NCI-H748 treated with DMSO at 0.1 percent for 48 hours (cell line): ENCODE data around the gene DUOX1.
"Not testable (repeated sequence)": the region's sequence is repeated elsewhere in the genome, so short reads cannot be mapped to it uniquely, and the experiment has no call there.

Experiments
- DNase-seq: peaks from one replicate; lab custom pipeline; 2025; lab: John Stamatoyannopoulos, UW

The DUOX1 gene

GRCh38 chr15:45121706-45122417, 7.9 kb upstream of the DUOX1 start:
- no peak for DNase-seq

GRCh38 chr15:45122719-45123118, 7.1 kb upstream of the DUOX1 start:
- DNase-seq, result no peak

DNA sequence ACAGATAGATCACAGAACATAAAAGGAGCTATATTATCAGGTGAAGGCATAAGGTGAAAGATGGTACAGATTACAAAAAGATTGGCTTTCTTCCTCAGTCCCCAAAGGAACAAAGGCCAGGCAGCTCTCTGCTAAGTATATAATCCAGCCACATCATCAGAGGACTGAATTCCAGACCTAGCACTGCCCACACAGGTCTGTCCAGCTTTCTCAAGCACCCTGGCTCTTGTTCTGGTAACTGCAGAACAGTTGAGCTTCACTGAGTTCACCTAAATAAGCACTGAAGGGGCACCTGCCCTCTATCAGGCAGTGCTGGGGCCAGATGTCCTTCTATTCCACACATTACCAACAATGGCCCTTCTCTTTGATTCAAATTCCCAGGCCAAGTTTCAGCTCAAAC, 6.4 kb upstream of the DUOX1 start:
- no peak for DNase-seq

DNA sequence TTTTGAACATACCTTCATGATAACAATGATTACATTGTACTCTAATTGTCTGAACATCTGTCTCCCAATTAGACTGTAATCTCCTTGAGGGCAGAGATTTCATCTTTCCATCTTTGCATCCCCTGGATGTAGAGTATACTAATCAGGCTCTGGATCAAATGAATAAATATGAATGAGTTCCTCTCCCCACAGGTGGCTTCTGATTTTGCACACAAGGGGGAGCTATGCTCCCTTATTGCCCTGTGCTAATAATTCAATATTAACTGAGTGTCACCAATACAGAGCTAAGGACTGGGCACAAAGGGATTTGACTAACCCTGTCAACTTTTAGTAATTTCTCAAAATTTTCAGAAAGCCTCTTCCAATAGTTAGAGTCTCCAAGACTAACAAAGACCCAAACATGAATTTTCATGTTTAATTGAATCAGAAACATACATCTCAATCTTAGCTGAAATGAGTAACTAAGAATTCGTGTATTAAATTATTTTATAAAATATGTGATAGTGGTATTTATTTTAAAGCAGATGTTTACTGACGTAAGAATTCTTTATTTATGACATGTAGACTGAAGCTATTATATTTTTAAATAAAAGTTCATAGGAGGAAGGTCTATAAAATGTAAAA, 3.1 kb upstream of the DUOX1 start:
- DNase-seq, result peak; percentile 9

- no peak for DNase-seq
These were observed 689 bp upstream of the DUOX1 start for GRCh38 chr15:45128971-45129639.

- no peak for DNase-seq
These were observed 652 bp downstream of the DUOX1 start for GRCh38 chr15:45130291-45131000.

- no peak for DNase-seq
These were observed 1.7 kb downstream of the DUOX1 start for GRCh38 chr15:45131510-45131909.

- no peak for DNase-seq
These were observed 3.2 kb downstream of the DUOX1 start for GRCh38 chr15:45132844-45133560.

- no peak for DNase-seq
These were observed 3.7 kb downstream of the DUOX1 start for GRCh38 chr15:45133561-45133920.

DNA sequence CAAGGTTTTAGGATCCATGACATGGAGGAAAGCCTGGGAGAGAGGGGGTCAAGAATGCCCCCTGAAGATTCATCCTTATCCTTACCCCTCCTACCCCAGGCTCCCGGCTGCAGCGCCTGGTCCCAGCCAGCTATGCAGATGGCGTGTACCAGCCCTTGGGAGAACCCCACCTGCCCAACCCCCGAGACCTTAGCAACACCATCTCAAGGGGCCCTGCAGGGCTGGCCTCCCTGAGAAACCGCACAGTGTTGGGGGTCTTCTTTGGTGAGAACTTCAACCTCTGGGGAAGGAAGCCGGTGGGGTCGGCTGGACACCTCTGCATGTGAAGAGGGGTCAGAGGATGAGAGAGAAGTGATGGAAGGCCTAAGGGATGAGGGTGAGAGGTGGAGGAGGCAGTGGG, 4.3 kb downstream of the DUOX1 start:
- no peak for DNase-seq

GRCh38 chr15:45134682-45135604, 5.1 kb downstream of the DUOX1 start:
- no peak for DNase-seq

- DNase-seq, result not testable (repeated sequence)
These were observed 6.0 kb downstream of the DUOX1 start for GRCh38 chr15:45135705-45136377.

DNA sequence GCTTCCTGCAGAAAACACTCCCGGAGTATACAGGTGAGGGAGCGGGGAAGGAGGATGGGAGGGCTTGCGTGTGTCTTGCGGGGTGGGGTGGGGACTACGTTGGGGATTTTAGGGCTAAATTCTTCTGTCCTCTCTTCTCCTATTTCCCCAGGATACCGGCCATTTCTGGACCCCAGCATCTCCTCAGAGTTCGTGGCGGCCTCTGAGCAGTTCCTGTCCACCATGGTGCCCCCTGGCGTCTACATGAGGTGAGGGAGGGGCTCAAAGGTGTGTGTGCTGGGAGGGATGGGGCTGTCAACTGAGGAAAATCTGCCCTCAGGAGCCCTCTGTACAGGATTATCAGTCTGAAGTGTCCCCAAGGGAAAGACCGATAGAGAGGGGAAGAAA, 6.6 kb downstream of the DUOX1 start:
- no peak for DNase-seq

DNA sequence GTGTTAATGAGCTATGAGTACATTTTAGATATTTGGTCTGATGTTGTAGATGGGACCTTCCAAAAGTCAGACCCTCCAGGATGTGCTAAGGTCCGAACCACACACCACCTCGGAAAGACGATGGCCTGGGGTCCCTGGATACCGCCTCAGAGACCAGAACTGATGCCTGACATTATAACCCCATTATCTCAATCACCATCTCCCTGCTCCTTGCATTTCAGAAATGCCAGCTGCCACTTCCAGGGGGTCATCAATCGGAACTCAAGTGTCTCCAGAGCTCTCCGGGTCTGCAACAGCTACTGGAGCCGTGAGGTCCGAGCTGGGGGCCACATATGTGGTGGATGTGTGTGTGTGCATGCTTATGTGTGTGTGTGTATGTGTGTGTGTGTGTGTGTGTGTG, 7.9 kb downstream of the DUOX1 start:
- no peak for DNase-seq

DNA sequence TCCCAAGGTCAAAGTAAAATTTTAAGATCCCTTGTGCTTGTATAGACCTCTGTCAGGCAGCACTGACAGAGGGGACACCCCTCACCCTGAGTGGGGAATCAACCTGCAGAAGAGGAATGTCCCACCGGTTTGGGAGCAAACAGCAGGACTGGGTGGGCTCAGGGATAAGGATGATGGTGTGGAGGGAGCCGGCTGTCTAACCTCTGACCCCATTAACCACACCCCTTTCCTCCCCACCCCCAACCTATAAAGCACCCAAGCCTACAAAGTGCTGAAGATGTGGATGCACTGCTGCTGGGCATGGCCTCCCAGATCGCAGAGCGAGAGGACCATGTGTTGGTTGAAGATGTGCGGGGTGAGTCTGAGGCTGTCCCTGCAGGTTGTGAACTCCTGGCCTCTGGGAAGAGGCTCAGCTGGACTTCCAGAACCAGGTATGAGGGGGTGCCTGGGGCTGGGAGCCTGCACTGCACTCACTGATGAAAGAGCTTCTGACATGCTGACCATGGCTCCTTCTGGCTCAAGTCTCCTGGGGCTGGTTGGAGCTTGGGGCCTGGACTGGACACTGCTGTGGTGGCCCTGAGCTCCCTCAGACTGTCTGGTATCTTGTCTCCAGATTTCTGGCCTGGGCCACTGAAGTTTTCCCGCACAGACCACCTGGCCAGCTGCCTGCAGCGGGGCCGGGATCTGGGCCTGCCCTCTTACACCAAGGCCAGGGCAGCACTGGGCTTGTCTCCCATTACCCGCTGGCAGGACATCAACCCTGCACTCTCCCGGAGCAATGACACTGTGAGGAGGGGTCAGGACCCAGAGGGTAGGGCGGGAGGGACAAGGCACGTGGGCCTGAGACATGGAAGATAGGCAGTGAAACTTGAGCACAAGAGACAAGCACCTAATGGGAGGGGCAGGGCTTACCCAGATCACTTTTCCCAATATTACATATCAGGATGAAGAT, 9.3 kb downstream of the DUOX1 start:
- DNase-seq, result no peak

- DNase-seq, result no peak
These were observed 10.0 kb downstream of the DUOX1 start for GRCh38 chr15:45139770-45140169.

DNA sequence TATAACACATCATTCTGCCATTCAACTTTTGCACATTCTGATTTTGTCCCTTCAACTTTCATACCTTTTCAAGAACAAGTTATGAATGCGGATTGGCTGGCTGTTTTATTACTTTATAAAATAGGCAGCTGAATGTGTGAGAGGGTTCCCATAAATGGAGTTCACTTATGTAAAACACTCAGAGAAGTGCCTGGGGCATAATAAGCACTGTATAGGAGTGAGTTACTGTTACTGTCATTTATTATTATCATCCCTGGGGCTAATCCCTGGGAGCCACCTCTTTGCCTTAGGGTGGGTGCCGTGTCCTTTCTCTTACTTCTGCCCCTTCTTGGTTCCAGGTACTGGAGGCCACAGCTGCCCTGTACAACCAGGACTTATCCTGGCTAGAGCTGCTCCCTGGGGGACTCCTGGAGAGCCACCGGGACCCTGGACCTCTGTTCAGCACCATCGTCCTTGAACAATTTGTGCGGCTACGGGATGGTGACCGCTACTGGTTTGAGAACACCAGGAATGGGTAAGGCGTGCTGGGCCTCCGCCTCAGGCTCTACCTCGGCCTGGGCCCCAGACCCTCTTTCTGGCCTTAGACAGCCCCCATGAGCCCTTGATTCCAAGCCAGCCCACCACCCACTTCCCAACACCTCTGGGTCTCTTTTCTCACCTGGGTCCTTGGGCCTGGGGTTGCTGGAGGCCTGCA, 10.9 kb downstream of the DUOX1 start:
- no peak for DNase-seq

DNA sequence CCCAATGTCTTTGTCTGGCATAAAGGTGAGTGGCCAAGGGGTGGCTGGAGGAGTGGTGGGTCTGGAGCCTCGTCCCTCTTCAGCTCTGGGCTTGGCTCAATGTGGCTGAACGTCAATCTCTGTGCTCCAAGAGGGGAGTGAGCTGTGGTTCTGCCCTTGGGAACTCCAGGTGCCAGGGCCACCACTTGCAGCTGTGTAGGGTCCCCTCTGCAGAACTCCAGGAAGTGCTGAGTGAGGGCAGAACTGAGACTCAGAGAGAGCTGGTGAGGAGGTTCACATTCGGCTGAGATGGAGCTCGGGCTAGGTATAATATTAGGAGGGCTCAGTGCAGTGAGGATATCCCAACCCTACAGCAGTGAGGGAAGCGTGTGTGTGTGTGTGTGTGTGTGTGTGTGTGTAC, 11.6 kb downstream of the DUOX1 start:
- no peak for DNase-seq

DNA sequence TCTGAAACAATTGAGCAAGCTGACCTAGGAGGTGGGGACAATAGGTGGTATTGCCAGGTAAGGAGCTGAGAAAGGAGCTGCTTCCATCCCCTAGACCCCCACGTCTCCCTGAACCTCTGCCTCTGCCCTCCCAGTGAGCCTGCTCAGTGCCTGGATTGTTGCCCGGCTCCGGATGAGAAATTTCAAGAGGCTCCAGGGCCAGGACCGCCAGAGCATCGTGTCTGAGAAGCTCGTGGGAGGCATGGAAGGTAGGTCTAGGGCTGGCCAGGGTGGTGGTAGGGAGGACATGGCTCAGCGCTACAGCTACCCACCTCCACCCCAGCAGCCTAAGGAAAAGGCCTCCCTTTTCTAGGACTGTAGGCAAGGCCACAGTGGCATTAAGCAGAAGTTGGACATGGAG, 13.3 kb downstream of the DUOX1 start:
- no peak for DNase-seq
